ENCODE data around the gene TRIM33.
A peak's percentile ranks its signal among the peaks of the same experiment; 100 is the strongest.

TRIM33 gene

DNA sequence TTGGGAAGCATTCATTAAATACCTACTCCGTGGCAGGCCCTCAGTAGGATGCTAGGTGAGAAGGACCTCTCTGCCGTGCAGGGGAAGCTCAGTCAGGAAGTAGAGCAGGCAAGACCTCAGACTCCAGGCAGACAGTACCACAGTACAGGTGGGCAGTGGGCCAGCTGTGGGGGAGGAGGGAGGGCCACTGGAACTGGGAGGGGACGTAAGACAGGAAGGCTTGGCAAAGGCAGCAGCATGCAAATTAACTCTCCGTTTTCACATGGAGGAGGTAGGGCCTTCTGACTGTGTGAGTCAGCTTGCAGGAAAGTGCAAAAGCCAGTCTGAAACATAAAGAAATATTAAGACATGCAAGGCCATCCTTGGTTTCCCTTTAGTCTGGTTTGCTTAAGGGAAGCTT is 157.7 kb downstream of the TRIM33 start:
- no peak overlapping the region for H3K9ac ChIP-seq (ENCODE audit: low read length)
- H3K4me1 ChIP-seq (ENCODE audit: insufficient read depth, low read length, severe bottlenecking), result peaks cover 13% of the 10 kb centered on the region
- H3K4me3 ChIP-seq (ENCODE audit: low read depth, low read length, poor library complexity, severe bottlenecking), result no peak overlapping the region
- H3K9me2 ChIP-seq (ENCODE audit: low read depth, low read length), result no peaks in the 10 kb centered on the region
- H3F3A ChIP-seq (ENCODE audit: insufficient read depth, low read length), result no peaks in the 10 kb centered on the region
- peak overlapping the region; percentile 31; the same call in 1 of the 2 replicates for H3K4me2 ChIP-seq (ENCODE audit: low read length)
- H3K27me3 ChIP-seq (ENCODE audit: insufficient read depth, low read length), result no peaks in the 10 kb centered on the region
- no peaks in the 10 kb centered on the region for H3K9me3 ChIP-seq (ENCODE audit: low read length)
- no peaks in the 10 kb centered on the region for H3K36me3 ChIP-seq (ENCODE audit: insufficient read depth, low read length)
- TF ChIP-seq, protein P1, sequence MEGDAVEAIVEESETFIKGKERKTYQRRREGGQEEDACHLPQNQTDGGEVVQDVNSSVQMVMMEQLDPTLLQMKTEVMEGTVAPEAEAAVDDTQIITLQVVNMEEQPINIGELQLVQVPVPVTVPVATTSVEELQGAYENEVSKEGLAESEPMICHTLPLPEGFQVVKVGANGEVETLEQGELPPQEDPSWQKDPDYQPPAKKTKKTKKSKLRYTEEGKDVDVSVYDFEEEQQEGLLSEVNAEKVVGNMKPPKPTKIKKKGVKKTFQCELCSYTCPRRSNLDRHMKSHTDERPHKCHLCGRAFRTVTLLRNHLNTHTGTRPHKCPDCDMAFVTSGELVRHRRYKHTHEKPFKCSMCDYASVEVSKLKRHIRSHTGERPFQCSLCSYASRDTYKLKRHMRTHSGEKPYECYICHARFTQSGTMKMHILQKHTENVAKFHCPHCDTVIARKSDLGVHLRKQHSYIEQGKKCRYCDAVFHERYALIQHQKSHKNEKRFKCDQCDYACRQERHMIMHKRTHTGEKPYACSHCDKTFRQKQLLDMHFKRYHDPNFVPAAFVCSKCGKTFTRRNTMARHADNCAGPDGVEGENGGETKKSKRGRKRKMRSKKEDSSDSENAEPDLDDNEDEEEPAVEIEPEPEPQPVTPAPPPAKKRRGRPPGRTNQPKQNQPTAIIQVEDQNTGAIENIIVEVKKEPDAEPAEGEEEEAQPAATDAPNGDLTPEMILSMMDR (IDR thresholded peaks at IDR 0.05; ENCODE audit: low read length), result no peak
- no peak for TF ChIP-seq EZH2 (IDR thresholded peaks at IDR 0.05; ENCODE audit: borderline replicate concordance, low read length)
- H3K79me2 ChIP-seq (ENCODE audit: insufficient read depth, low read length), result no peaks in the 10 kb centered on the region
- no peak overlapping the region for H2AFZ ChIP-seq (ENCODE audit: low read length)
- no peak overlapping the region for H3K27ac ChIP-seq (ENCODE audit: low read depth, low read length, poor library complexity, severe bottlenecking)
- H4K20me1 ChIP-seq (ENCODE audit: insufficient read depth, low read length), result no peaks in the 10 kb centered on the region

DNA sequence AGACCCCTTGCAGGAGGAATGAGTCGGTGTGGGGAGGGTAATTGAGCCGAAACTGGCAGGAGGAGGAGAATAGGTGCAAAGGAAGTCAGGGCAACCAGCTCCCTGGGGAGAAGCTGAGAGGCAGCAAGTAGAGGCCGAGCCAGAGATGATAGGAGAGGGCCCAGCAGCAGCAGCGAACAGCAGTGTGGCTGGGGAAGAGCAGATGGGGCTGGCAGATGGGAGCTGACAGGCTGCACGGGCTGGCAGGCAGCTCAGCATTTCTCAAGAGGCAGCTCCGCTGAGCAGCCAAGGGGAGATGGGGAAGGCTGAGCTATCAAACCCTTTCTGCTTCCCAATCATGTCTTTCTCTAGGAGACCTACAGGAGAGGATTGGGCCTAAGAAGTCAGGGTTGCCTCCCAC is 158.2 kb downstream of the TRIM33 start:
- peak overlapping the region; percentile 31; the same call in 1 of the 2 replicates for H3K4me2 ChIP-seq (ENCODE audit: low read length)
- H3K9me2 ChIP-seq (ENCODE audit: low read depth, low read length), result no peaks in the 10 kb centered on the region
- no peak overlapping the region for H3K9ac ChIP-seq (ENCODE audit: low read length)
- H3F3A ChIP-seq (ENCODE audit: insufficient read depth, low read length), result no peaks in the 10 kb centered on the region
- no peaks in the 10 kb centered on the region for H3K79me2 ChIP-seq (ENCODE audit: insufficient read depth, low read length)
- no peak overlapping the region for H3K4me3 ChIP-seq (ENCODE audit: low read depth, low read length, poor library complexity, severe bottlenecking)
- TF ChIP-seq, protein P1 (IDR thresholded peaks at IDR 0.05; ENCODE audit: low read length), result no peak
- no peak for TF ChIP-seq EZH2 (IDR thresholded peaks at IDR 0.05; ENCODE audit: borderline replicate concordance, low read length)
- peaks cover 13% of the 10 kb centered on the region for H3K4me1 ChIP-seq (ENCODE audit: insufficient read depth, low read length, severe bottlenecking)
- no peak overlapping the region for H2AFZ ChIP-seq (ENCODE audit: low read length)
- H4K20me1 ChIP-seq (ENCODE audit: insufficient read depth, low read length), result no peaks in the 10 kb centered on the region
- H3K36me3 ChIP-seq (ENCODE audit: insufficient read depth, low read length), result no peaks in the 10 kb centered on the region
- no peaks in the 10 kb centered on the region for H3K9me3 ChIP-seq (ENCODE audit: low read length)
- no peaks in the 10 kb centered on the region for H3K27me3 ChIP-seq (ENCODE audit: insufficient read depth, low read length)
- H3K27ac ChIP-seq (ENCODE audit: low read depth, low read length, poor library complexity, severe bottlenecking), result no peak overlapping the region

DNA sequence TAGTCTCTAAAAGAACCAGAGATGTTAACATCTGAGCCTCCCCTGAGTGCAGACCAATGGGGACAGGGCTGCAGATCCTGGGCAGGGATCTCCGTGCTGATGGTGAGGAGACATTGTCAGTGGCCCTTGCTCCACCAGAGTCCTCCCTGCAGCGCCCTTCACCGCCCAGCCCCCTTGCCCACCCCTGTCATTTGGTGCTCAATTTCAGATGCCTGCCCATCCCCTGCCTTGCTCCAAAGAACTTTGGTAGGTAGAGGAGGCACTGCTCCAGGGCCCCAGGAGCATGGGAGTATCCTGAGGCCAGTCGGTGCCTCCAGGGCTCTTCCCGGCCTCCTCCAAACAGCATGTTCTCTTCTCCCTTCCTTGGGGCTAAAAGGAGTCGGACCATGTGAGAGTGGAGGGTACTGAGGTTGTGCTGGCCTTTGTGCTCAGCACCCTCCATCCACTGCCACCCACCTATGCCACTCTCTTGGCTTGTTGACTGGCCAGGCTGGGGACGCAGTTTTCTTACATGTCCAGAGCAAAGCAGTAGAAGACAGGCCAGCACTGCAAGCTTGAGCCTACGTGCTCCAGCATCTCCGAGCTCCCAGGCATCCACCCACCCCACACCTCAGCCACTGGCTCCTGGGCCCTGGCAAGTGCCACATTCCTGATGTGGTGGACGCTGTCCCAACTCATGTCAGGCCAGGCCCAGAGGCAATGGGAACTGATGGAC is 160.1 kb downstream of the TRIM33 start:
- Histone ChIP-seq H3F3A (ENCODE audit: insufficient read depth, low read length) (no peaks in the 10 kb centered on the region), H3K79me2 (ENCODE audit: insufficient read depth, low read length) (no peaks in the 10 kb centered on the region), H3K9me3 (ENCODE audit: low read length) (no peaks in the 10 kb centered on the region), H3K4me2 (ENCODE audit: low read length) (no peak overlapping the region), H3K4me3 (ENCODE audit: low read depth, low read length, poor library complexity, severe bottlenecking) (no peak overlapping the region), H2AFZ (ENCODE audit: low read length) (no peak overlapping the region), H4K20me1 (ENCODE audit: insufficient read depth, low read length) (no peaks in the 10 kb centered on the region), H3K36me3 (ENCODE audit: insufficient read depth, low read length) (no peaks in the 10 kb centered on the region), H3K27ac (ENCODE audit: low read depth, low read length, poor library complexity, severe bottlenecking) (no peak overlapping the region), H3K4me1 (ENCODE audit: insufficient read depth, low read length, severe bottlenecking) (peaks cover 21% of the 10 kb centered on the region), H3K27me3 (ENCODE audit: insufficient read depth, low read length) (no peaks in the 10 kb centered on the region), H3K9ac (ENCODE audit: low read length) (no peak overlapping the region), H3K9me2 (ENCODE audit: low read depth, low read length) (no peaks in the 10 kb centered on the region)
- TF ChIP-seq, protein P1 (IDR thresholded peaks at IDR 0.05; ENCODE audit: low read length), result no peak
- no peak for TF ChIP-seq EZH2 (IDR thresholded peaks at IDR 0.05; ENCODE audit: borderline replicate concordance, low read length)
